GM04503 (cell line): ENCODE results near the gene GTF2I.
"Not testable (repeated sequence)": the region's sequence is repeated elsewhere in the genome, so short reads cannot be mapped to it uniquely, and the experiment has no call there.

Experiments used
- DNase-seq: peaks from one replicate; pipeline ENCODE4 v3.0.0-alpha.2; 2012; ENCODE audit warnings: low read depth

Gene GTF2I

DNA sequence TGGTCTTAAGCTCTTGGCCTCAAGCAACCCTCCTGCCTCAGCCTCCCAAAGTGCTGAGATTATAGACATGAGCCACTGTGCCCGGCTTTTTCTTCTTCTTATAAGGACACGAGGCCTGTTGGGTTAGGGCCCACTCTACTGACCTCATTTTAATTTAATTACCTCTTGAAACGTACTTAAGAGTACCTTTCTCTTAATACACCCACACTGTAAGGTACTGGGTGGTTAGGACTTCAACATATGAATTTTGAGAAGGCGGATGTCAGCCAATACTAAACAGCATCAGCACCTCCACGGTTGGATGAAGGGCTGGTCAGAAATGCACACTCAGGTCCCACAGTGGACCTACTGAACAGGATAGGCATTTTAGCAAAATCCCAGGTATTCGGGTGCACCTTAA is 124.2 kb downstream of the GTF2I start:
- DNase-seq = not testable (repeated sequence)

DNA sequence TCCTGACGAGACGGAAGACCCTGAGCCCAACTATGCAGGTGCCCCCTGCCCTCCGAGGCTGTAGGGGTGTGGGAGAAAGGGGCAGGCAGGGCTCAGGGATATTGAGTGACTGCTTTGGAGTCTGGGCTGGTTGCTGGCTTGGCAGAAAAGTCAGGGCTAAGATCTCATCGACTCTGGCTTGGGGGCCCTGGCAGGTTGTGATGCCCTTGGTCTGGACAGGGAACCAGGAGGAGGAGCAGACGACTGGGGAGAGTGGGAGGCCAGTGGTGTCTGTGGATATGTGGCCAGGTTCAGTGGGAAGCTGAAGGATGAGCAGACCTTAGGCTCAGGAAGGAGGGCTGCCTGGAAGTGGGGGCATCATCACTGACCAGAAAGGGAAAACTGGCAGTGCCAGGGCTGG is 126.1 kb downstream of the GTF2I start:
- not testable (repeated sequence) for DNase-seq

DNA sequence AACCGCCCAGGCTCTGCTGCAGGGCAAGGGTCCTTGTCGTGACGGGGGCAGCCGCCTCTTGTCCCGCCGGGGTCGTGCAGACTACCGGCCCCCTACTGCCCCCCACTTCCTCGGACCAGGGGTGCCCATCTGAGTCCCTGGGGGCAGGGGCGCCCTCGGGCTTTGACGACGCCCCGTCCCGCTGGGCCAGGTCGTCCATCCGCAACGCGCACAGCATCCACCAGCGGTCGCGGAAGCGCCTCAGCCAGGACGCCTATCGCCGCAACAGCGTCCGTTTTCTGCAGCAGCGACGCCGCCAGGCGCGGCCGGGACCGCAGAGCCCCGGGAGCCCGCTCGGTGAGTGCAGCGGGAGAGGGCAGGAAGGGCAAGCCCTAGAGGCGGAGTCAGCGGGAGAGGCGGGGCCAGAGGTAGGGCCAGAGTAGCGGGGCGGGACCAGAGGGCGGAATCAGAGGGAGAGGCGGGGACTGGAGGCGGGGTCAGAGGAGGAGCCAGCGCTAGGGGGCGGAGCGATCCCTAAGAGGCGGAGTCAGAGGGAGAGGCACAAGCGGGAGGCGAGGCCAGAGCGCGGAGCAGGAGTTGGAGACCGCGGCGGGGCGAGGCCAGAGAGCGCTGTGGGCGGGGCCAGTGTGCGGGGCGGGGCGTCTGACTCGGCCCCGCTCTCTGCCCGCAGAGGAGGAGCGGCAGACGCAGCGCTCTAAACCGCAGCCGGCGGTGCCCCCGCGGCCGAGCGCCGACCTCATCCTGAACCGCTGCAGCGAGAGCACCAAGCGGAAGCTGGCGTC is 131.0 kb downstream of the GTF2I start:
- DNase-seq = not testable (repeated sequence)

DNA sequence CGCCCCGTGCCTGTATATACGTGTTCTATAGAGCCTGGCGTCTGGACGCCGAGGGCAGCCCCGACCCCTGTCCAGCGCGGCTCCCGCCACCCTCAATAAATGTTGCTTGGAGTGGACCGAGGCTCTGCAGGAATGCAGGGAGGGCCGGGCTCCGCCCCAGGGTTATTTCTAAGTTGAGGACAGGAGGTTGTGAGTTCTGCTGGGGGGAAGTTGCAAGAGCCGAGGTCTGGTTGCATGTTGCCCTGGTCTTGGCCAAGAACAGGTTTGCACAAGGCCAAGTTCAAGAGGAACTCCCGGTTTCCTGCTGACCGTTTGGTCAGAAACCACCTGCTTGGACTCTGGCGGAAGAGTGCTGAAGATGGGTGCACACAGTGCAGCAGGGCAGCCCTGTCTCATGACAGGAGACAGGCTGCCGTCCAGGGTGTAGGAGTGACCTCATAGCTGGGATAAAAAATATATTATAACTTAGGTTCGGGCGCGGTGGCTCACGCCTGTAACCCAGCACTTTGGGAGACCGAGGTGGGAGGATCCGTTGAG is 131.8 kb downstream of the GTF2I start:
- DNase-seq = not testable (repeated sequence)

DNA sequence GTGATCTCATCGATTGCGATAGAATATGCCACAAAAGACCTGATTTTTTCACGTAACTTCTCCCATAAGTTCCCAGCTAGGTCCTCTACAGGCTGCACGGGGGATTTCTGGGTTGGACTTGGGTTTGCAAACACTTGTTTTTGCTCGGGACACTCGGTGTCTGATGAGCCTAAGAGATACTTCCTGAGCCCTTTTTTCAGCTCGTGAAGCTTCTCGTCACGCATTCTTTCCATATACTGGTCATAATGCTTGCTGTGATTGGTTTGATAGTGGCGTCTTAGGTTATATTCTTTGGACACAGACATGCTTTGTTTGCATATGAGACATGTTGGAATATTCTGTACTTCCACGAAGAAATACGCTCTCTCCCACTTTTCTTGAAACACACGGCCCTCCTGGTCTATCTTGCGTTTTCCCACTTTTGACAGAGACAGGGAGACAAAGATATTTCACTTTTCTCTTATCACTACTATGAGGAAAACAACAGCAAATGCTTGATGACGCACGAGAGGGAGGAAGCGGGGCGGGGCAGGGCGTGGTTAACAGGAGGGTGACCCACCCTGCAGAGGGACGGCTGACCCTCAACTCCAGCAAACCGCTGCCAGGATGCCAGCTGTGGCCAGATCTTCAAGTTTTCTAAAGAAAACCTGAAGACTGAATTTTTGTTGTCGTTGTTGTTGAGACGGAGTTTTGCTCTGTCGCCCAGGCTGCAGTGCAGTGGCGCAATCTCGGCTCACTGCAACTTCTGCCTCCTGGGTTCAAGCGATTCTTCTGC is 140.5 kb downstream of the GTF2I start:
- DNase-seq = not testable (repeated sequence)

DNA sequence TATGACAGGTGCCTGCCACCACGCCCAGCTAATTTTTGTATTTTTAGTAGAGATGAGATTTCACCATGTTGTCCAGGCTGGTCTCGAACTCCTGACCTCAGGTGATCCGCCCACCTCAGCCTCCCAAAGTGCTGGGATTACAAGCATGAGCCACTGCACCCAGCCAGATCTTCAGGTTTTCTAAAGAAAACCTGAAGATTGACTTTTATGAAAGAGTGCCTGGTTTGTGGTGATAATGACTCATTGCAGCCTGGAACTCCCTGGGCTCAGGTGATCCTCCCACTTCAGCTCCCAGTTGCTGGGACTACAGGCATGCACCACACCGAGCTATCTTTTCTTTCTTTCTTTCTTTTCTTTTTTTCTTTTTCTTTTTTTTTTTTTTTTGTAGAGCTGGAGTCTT is 141.1 kb downstream of the GTF2I start:
- DNase-seq = not testable (repeated sequence)
